ENCODE data around the gene KLHL29. TPM values are rescaled to one million over a fixed set of nuclear protein-coding genes. Genes with fewer than 3 reads are reported as not detected.

KLHL29 gene
- total RNA-seq, 1 experiment from 2014 or later, result 2.4 TPM

DNA sequence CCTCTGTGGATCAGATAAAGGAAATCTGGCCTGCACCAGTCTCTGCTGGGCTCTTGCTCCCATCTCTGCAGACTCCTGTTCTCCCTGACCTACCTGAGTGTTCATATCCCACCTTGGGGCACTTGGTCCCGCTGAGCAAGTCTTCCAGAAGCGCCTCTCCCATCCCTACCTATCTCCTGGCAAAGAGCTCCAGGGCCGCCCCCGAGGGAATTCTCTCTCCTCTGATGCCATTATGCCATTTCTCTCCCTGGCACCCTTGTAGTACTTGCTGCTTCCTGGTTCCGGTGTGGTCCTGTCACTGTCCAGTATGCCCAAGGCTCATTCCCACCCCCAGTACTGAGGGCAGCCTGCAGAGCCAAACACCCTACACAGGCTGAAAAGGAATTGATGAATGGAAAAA is 99.8 kb downstream of the KLHL29 start:
- H4K5ac ChIP-seq (ENCODE audit: insufficient read length, low read depth, low read length), result no peak overlapping the region
- peaks cover 27 to 32% of the 10 kb centered on the region in 2 experiments for H3K4me1 Mint-ChIP-seq
- TF ChIP-seq, protein P1, sequence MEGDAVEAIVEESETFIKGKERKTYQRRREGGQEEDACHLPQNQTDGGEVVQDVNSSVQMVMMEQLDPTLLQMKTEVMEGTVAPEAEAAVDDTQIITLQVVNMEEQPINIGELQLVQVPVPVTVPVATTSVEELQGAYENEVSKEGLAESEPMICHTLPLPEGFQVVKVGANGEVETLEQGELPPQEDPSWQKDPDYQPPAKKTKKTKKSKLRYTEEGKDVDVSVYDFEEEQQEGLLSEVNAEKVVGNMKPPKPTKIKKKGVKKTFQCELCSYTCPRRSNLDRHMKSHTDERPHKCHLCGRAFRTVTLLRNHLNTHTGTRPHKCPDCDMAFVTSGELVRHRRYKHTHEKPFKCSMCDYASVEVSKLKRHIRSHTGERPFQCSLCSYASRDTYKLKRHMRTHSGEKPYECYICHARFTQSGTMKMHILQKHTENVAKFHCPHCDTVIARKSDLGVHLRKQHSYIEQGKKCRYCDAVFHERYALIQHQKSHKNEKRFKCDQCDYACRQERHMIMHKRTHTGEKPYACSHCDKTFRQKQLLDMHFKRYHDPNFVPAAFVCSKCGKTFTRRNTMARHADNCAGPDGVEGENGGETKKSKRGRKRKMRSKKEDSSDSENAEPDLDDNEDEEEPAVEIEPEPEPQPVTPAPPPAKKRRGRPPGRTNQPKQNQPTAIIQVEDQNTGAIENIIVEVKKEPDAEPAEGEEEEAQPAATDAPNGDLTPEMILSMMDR (conservative IDR thresholded peaks at IDR 0.05), result no peak

More for the DNA sequence above, 99.8 kb downstream of the KLHL29 start:
- no peaks in the 10 kb centered on the region for H3K9me3 Mint-ChIP-seq
- Histone ChIP-seq H3T11ph (ENCODE audit: low read length) (no peak overlapping the region), H2AFZ (ENCODE audit: low read length) (no peak overlapping the region), H3K9ac (ENCODE audit: extremely low read depth, insufficient read length, low read length) (no peak overlapping the region), H3K4me1 (ENCODE audit: insufficient read depth, low read length) (peaks cover 3% of the 10 kb centered on the region; the same call in 1 of the 2 replicates), H3K79me1 (ENCODE audit: insufficient read depth, low read depth, low read length, poor library complexity, severe bottlenecking) (no peaks in the 10 kb centered on the region), H3K9me3 (ENCODE audit: control insufficient read depth, low read depth, low read length) (no peaks in the 10 kb centered on the region), H3K79me2 (ENCODE audit: insufficient read depth, low read length) (no peaks in the 10 kb centered on the region), H2BK15ac (ENCODE audit: low read depth, low read length) (no peak overlapping the region), H3K27ac (ENCODE audit: insufficient read length, low read depth, low read length) (no peak overlapping the region), H3K27me3 (ENCODE audit: insufficient read depth, low read length) (no peaks in the 10 kb centered on the region), H4K8ac (replicated peaks; ENCODE audit: insufficient read length, low read depth, low read length) (no peak overlapping the region), H2BK5ac (ENCODE audit: insufficient read length, low read length) (no peak overlapping the region), H3K14ac (ENCODE audit: insufficient read depth, low read length) (no peak overlapping the region), H2AK5ac (ENCODE audit: insufficient read length, low read length) (no peak overlapping the region), H2BK120ac (ENCODE audit: low read depth, low read length, poor library complexity, severe bottlenecking) (no peak overlapping the region), H3K4ac (ENCODE audit: low read depth, low read length) (no peak overlapping the region), H3K4me2 (ENCODE audit: insufficient read depth, insufficient read length, low read length) (no peak overlapping the region), H2BK20ac (ENCODE audit: low read depth, low read length, poor library complexity, severe bottlenecking) (no peak overlapping the region), H3K56ac (ENCODE audit: insufficient read length, low read depth, low read length) (no peak overlapping the region), H3K23me2 (ENCODE audit: insufficient read length, low read depth, low read length, poor library complexity, severe bottlenecking) (no peaks in the 10 kb centered on the region), H2BK12ac (ENCODE audit: insufficient read length, low read depth, low read length) (no peak overlapping the region), H4K91ac (ENCODE audit: insufficient read length, low read depth, low read length) (no peak overlapping the region), H3K18ac (ENCODE audit: insufficient read length, low read depth, low read length) (no peak overlapping the region), H3K23ac (ENCODE audit: insufficient read length, low read depth, low read length) (no peak overlapping the region), H4K20me1 (ENCODE audit: control insufficient read depth, insufficient read depth, insufficient read length) (no peaks in the 10 kb centered on the region)
- peaks cover 2% of the 10 kb centered on the region for H3K27me3 Mint-ChIP-seq (ENCODE audit: low read depth)
- H3K4me3 Mint-ChIP-seq, result no peak overlapping the region
- peak overlapping the region in 1 of 3 experiments; percentile 87; a peak in 1 of 7 replicates for H3K27ac Mint-ChIP-seq
- DNase-seq, result no peak
- WGBS (ENCODE audit: extremely low coverage, insufficient read length, low lambda C conversion rate), result no CpG with 5 or more reads among the region's 5 CpGs
- no peaks in the 10 kb centered on the region; a peak in 1 of 7 replicates for H3K36me3 Mint-ChIP-seq (ENCODE audit: insufficient read depth in 1 of 3, low read depth in 3 of 3)
